ENCODE measurements around the gene ABHD2. TPM values are rescaled to one million over a fixed set of nuclear protein-coding genes. Genes with fewer than 3 reads are reported as not detected.

ABHD2 gene
- total RNA-seq, 1 donor from 2014 or later, result 385 TPM

GRCh38 chr15:89186803-89187202, 98.5 kb downstream of the ABHD2 start:
- no peak for DNase-seq (ENCODE audit: low spot score)
- ATAC-seq, result peak; percentile 58

GRCh38 chr15:89187301-89187985, 99.2 kb downstream of the ABHD2 start:
- ATAC-seq, result no peak
- DNase-seq (ENCODE audit: low spot score), result no peak

- ATAC-seq, result peak; percentile 54
These were observed 99.8 kb downstream of the ABHD2 start for GRCh38 chr15:89187986-89188514.

GRCh38 chr15:89192136-89192535, 103.9 kb downstream of the ABHD2 start:
- ATAC-seq, result no peak
- DNase-seq (ENCODE audit: low spot score), result no peak

More at GRCh38 chr15:89187986-89188514, 99.8 kb downstream of the ABHD2 start:
- no peak for DNase-seq (ENCODE audit: low spot score)

- no peak for DNase-seq (ENCODE audit: low spot score)
- ATAC-seq, result no peak
These were observed 104.5 kb downstream of the ABHD2 start for GRCh38 chr15:89192766-89193165.

- no peak for DNase-seq (ENCODE audit: low spot score)
These were observed 106.4 kb downstream of the ABHD2 start for GRCh38 chr15:89194608-89195007.

GRCh38 chr15:89195836-89196235, 107.6 kb downstream of the ABHD2 start:
- DNase-seq (ENCODE audit: low spot score) (no peak), ATAC-seq (no peak)

More at GRCh38 chr15:89194608-89195007, 106.4 kb downstream of the ABHD2 start:
- ATAC-seq, result no peak

- DNase-seq (ENCODE audit: low spot score) (no peak), ATAC-seq (peak; percentile 16)
These were observed 108.0 kb downstream of the ABHD2 start for GRCh38 chr15:89196241-89196640.

GRCh38 chr15:89196994-89197393, 108.7 kb downstream of the ABHD2 start:
- DNase-seq (ENCODE audit: low spot score), result no peak
- ATAC-seq, result no peak

GRCh38 chr15:89197503-89197971, 109.3 kb downstream of the ABHD2 start:
- ATAC-seq (peak; percentile 54), DNase-seq (ENCODE audit: low spot score) (no peak)

- ATAC-seq, result no peak
- DNase-seq (ENCODE audit: low spot score), result no peak
These were observed 109.9 kb downstream of the ABHD2 start for GRCh38 chr15:89198196-89198595.

GRCh38 chr15:89198934-89199333, 110.7 kb downstream of the ABHD2 start:
- DNase-seq (ENCODE audit: low spot score) (no peak), ATAC-seq (no peak)

GRCh38 chr15:89199746-89200145, 111.5 kb downstream of the ABHD2 start:
- ATAC-seq (no peak), DNase-seq (ENCODE audit: low spot score) (no peak)

- ATAC-seq (no peak), DNase-seq (ENCODE audit: low spot score) (no peak)
These were observed 111.9 kb downstream of the ABHD2 start for GRCh38 chr15:89200182-89200581.

GRCh38 chr15:89201465-89202005, 113.3 kb downstream of the ABHD2 start:
- no peak for DNase-seq (ENCODE audit: low spot score)
- peak; percentile 10 for ATAC-seq

- ATAC-seq (peak; percentile 23), DNase-seq (ENCODE audit: low spot score) (no peak)
These were observed 115.5 kb downstream of the ABHD2 start for GRCh38 chr15:89203705-89204273.

GRCh38 chr15:89205991-89206585, 117.8 kb downstream of the ABHD2 start:
- no peak for ATAC-seq
- no peak for DNase-seq (ENCODE audit: low spot score)

GRCh38 chr15:89206908-89207331, 118.7 kb downstream of the ABHD2 start:
- DNase-seq (ENCODE audit: low spot score), result peak; percentile 69

GRCh38 chr15:89208256-89208655, 120.0 kb downstream of the ABHD2 start:
- no peak for DNase-seq (ENCODE audit: low spot score)
- ATAC-seq, result no peak

More at GRCh38 chr15:89206908-89207331, 118.7 kb downstream of the ABHD2 start:
- peak; percentile 95 for ATAC-seq

- DNase-seq (ENCODE audit: low spot score) (no peak), ATAC-seq (no peak)
These were observed 120.8 kb downstream of the ABHD2 start for GRCh38 chr15:89209057-89209456.

GRCh38 chr15:89211678-89212170, 123.5 kb downstream of the ABHD2 start:
- ATAC-seq (no peak), DNase-seq (ENCODE audit: low spot score) (no peak)

Data from left lobe of liver (tissue), 2 donors.